Measurements from ENCODE around the gene SASH1.

GRCh38 chr6:148528292-148528691, 185.7 kb downstream of the SASH1 start:
- TF ChIP-seq POLR2A (IDR thresholded peaks at IDR 0.05) (no peak), CTCF (IDR thresholded peaks at IDR 0.05) (no peak), POLR2AphosphoS5 (IDR thresholded peaks at IDR 0.05) (no peak)

All from sigmoid colon (tissue), 4 donors.